IMR-90 (cell line): ENCODE results near the gene AMELX. TPM values are rescaled to one million over a fixed set of nuclear protein-coding genes. Genes with fewer than 3 reads are reported as not detected.

Source experiments
- ATAC-seq: fragments of 200-7000 bp; cut with Tn5 transposase; 2 replicates; pipeline ENCODE4 v1.9.1; 2020; ENCODE audit warnings: low read depth, mild to moderate bottlenecking, moderate library complexity
- BruUV-seq: library from RNA; stranded (reverse); fragments of 400-500 nt; replicated peaks from 2 replicates; lab custom pipeline; 2021; lab: Mats Ljungman, UMichigan
- CTCF ChIA-PET: fragments of 300-600 bp; formaldehyde crosslinking; extraction: SDS; loops from one replicate; lab custom pipeline; 2021; ENCODE audit warnings: antibody characterized with exemption; lab: Yijun Ruan, JAX
- POLR2A ChIA-PET: fragments of 300-600 bp; sonication (Branson Sonifier 250); formaldehyde crosslinking; loops from one replicate; lab custom pipeline; 2022; ENCODE audit warnings: antibody characterized with exemption; ENCODE audit not compliant: unreplicated experiment; lab: Charles Lee
- DNase-seq: peaks from one replicate; pipeline ENCODE4 v3.0.0; 2013
- H2AFZ ChIP-seq: replicated peaks from 2 replicates; pipeline ENCODE3; 2013; ENCODE audit warnings: low read length, mild to moderate bottlenecking; ENCODE audit not compliant: poor library complexity
- H2AK5ac ChIP-seq: 2 replicates; pipeline ENCODE4 v1.6.1; 2013; ENCODE audit warnings: low read depth, low read length, inconsistent platforms
- H2AK9ac ChIP-seq: replicated peaks from 2 replicates; pipeline ENCODE3; 2013; ENCODE audit warnings: mild to moderate bottlenecking, low read depth, low read length, moderate library complexity; ENCODE audit not compliant: poor library complexity
- H2BK120ac ChIP-seq: 2 replicates; pipeline ENCODE4 v1.6.1; 2013; ENCODE audit warnings: low read depth, low read length, inconsistent platforms
- H2BK15ac ChIP-seq: 3 replicates; pipeline ENCODE4 v1.6.1; 2013; ENCODE audit warnings: low read depth, low read length, inconsistent platforms
- H2BK20ac ChIP-seq: 2 replicates; pipeline ENCODE4 v1.6.1; 2013; ENCODE audit warnings: low read depth, mild to moderate bottlenecking, inconsistent platforms, low read length, moderate library complexity
- H2BK5ac ChIP-seq: 2 replicates; pipeline ENCODE4 v1.6.1; 2013; ENCODE audit warnings: mild to moderate bottlenecking, low read depth, low read length, inconsistent platforms; ENCODE audit not compliant: poor library complexity, severe bottlenecking
- H3K14ac ChIP-seq: replicated peaks from 2 replicates; pipeline ENCODE4 v1.6.1; 2013; ENCODE audit warnings: low read depth, low read length, inconsistent platforms
- H3K18ac ChIP-seq: 2 replicates; pipeline ENCODE4 v1.6.1; 2013; ENCODE audit warnings: low read depth, low read length, control low read depth
- H3K23ac ChIP-seq: 2 replicates; pipeline ENCODE4 v1.6.1; 2013; ENCODE audit warnings: low read depth, low read length, inconsistent platforms
- H3K27ac ChIP-seq: 2 replicates; pipeline ENCODE4 v1.5.1; 2013; ENCODE audit warnings: mild to moderate bottlenecking, control low read depth, low read length; ENCODE audit not compliant: insufficient read depth
- H3K27me3 ChIP-seq: 2 replicates; pipeline ENCODE4 v1.6.1; 2013; ENCODE audit warnings: low read length; ENCODE audit not compliant: control insufficient read depth, insufficient read depth
- H3K36me3 ChIP-seq: 2 replicates; pipeline ENCODE4 v1.6.1; 2013; ENCODE audit warnings: low read length, mixed read lengths; ENCODE audit not compliant: control insufficient read depth, insufficient read depth
- H3K4ac ChIP-seq: 2 replicates; pipeline ENCODE4 v1.6.1; 2013; ENCODE audit warnings: low read depth, low read length, inconsistent platforms
- H3K4me1 ChIP-seq: 2 replicates; pipeline ENCODE4 v1.6.1; 2013; ENCODE audit warnings: low read length, mixed read lengths; ENCODE audit not compliant: control insufficient read depth, insufficient read depth
- H3K4me2 ChIP-seq: 2 replicates; pipeline ENCODE4 v1.6.1; 2013; ENCODE audit warnings: low read depth, mild to moderate bottlenecking, control low read depth, low read length, moderate library complexity
- H3K4me3 ChIP-seq: 2 replicates; pipeline ENCODE4 v1.5.1; 2013; ENCODE audit warnings: low read depth, mild to moderate bottlenecking, control low read depth, low read length, moderate library complexity; ENCODE audit not compliant: insufficient read depth
- H3K56ac ChIP-seq: 2 replicates; pipeline ENCODE4 v1.6.1; 2013; ENCODE audit warnings: low read length, inconsistent platforms; ENCODE audit not compliant: insufficient read depth; ENCODE audit errors: extremely low read depth
- H3K79me1 ChIP-seq, 2 experiments: 2 replicates each; pipeline ENCODE4 v1.6.1; 2013; ENCODE audit warnings: low read length in 2 of 2, inconsistent platforms in 1 of 2, low read depth in 1 of 2
- H3K9ac ChIP-seq: 2 replicates; pipeline ENCODE4 v1.6.1; 2013; ENCODE audit warnings: low read depth, low read length, control low read depth
- H3K9me1 ChIP-seq: 2 replicates; pipeline ENCODE4 v1.6.1; 2013; ENCODE audit warnings: low read length, inconsistent platforms; ENCODE audit not compliant: insufficient read depth
- H3K9me3 ChIP-seq: 2 replicates; pipeline ENCODE4 v1.6.1; 2013; ENCODE audit warnings: low read length; ENCODE audit not compliant: control insufficient read depth, insufficient read depth
- H4K20me1 ChIP-seq: 2 replicates; pipeline ENCODE4 v1.6.1; 2013; ENCODE audit warnings: low read length, inconsistent platforms; ENCODE audit not compliant: insufficient read depth
- H4K5ac ChIP-seq: 2 replicates; pipeline ENCODE4 v1.6.1; 2013; ENCODE audit warnings: mild to moderate bottlenecking, low read depth, low read length, control low read depth
- H4K8ac ChIP-seq, 2 experiments: 2 replicates each; pipeline ENCODE4 v1.6.1; 2013; ENCODE audit warnings: low read depth in 2 of 2, low read length in 2 of 2, control low read depth in 1 of 2, inconsistent platforms in 1 of 2
- H4K91ac ChIP-seq: 2 replicates; pipeline ENCODE4 v1.6.1; 2013; ENCODE audit warnings: low read depth, low read length, inconsistent platforms; ENCODE audit not compliant: insufficient read depth
- CTCF ChIP-seq: conservative IDR thresholded peaks from 2 replicates; pipeline ENCODE4 v1.5.1; 2012; ENCODE audit warnings: mild to moderate bottlenecking, low read depth, low read length, improper control_type of control experiment
- FOS ChIP-seq: fragments of 150-350 bp; IDR thresholded peaks from 2 replicates; pipeline ENCODE4 v1.6.1; 2016; ENCODE audit warnings: low read depth, low read length
- MAZ ChIP-seq: IDR thresholded peaks from 2 replicates; pipeline ENCODE4 v1.6.1; 2012; ENCODE audit warnings: low read depth, mild to moderate bottlenecking, low read length, improper control_type of control experiment, moderate library complexity, borderline replicate concordance
- RFX5 ChIP-seq: IDR thresholded peaks from 2 replicates; pipeline ENCODE4 v1.8.0; 2012; ENCODE audit warnings: low read depth, mild to moderate bottlenecking, low read length, moderate library complexity
- WGBS, 2 experiments: methylation state at CpG; one replicate each; pipeline versions ENCODE4 v1.1.5 to v1.1.7; 2013; ENCODE audit warnings: missing lambda C conversion rate in 2 of 2; ENCODE audit not compliant: insufficient read length in 1 of 2; ENCODE audit errors: extremely low coverage in 2 of 2; 5-methylcytosine and 5-hydroxymethylcytosine counted together
- dilution Hi-C: fragments of 300-500 bp; cut with HindIII; formaldehyde crosslinking; loops from one replicate; pipeline ENCODE4 v1.14.3; 2018; ENCODE audit warnings: low sequenced_read_pairs; ENCODE audit not compliant: unreplicated experiment
- in situ Hi-C: fragments of 300-500 bp; cut with MboI; formaldehyde crosslinking; loops from 3 replicates; pipeline ENCODE4 v1.14.3; 2019; ENCODE audit warnings: low sequenced_read_pairs, inconsistent platforms, mixed read lengths
- intact Hi-C: fragments of 100-400 bp; cut with micrococcal nuclease; formaldehyde crosslinking; loops from 2 replicates; pipeline ENCODE4 v1.10.0; 2022
- polyA plus RNA-seq, 3 experiments: library from polyadenylated mRNA; depleted of rRNA; stranded (reverse); fragments of >200 nt; gene quantifications; 2 replicates each; pipeline ENCODE4 v1.2.3, GENCODE V29; 2012; ENCODE audit warnings: low replicate concordance in 1 of 3
- total RNA-seq: library from RNA; depleted of rRNA; stranded (reverse); fragments of >200 nt; gene quantifications from 2 replicates; pipeline ENCODE4 v1.2.3, GENCODE V29; 2012

AMELX gene
- total and polyA plus RNA-seq, 2 of the 4 experiments (the other 2 are of a cell fraction) = not detected

GRCh38 chrX:11298600-11298999 lies 5.4 kb downstream of the AMELX start:
- Histone ChIP-seq H4K5ac (no peak overlapping the region), H3K27me3 (no peaks in the 10 kb centered on the region), H3K9me3 (no peaks in the 10 kb centered on the region), H3K14ac (no peak overlapping the region), H3K36me3 (no peaks in the 10 kb centered on the region), H2BK15ac (no peak overlapping the region), H3K9ac (no peak overlapping the region), H3K9me1 (no peaks in the 10 kb centered on the region), H4K20me1 (no peaks in the 10 kb centered on the region), H4K91ac (no peak overlapping the region), H2BK5ac (no peak overlapping the region), H2BK20ac (no peak overlapping the region), H3K4me1 (0 out of 2 replicates have a peak, but pooled peaks cover 2% of the 10 kb centered on the region), H3K56ac (no peak overlapping the region), H4K8ac (no peak overlapping the region), H3K23ac (no peak overlapping the region), H3K4me2 (no peak overlapping the region), H2AK9ac (no peak overlapping the region), H3K18ac (no peak overlapping the region), H3K4me3 (no peak overlapping the region), H3K4ac (no peak overlapping the region), H3K27ac (no peak overlapping the region), H2AFZ (no peak overlapping the region), H2AK5ac (no peak overlapping the region), H3K79me1 (no peaks in the 10 kb centered on the region), H2BK120ac (no peak overlapping the region)
- dilution Hi-C loops (no loop called here), intact Hi-C loops (no loop called here), in situ Hi-C loops (no loop called here)
- no peak for ATAC-seq
- CTCF ChIA-PET = no interaction called here
- TF ChIP-seq CTCF = no peak
- TF ChIP-seq MAZ = no peak
- TF ChIP-seq FOS = no peak
- TF ChIP-seq RFX5 = no peak
- 80% methylated on average over 2 of the region's 9 CpGs; no CpG with 5 or more reads in 1 of the 2 experiments for WGBS, 2 experiments
- no TSS peak for BruUV-seq
- POLR2A ChIA-PET = no interaction called here
- no peak for DNase-seq
